Measurements from ENCODE around the gene TMEM225.
"Not testable (repeated sequence)": the region's sequence is repeated elsewhere in the genome, so short reads cannot be mapped to it uniquely, and the experiment has no call there.

Gene TMEM225, protein sequence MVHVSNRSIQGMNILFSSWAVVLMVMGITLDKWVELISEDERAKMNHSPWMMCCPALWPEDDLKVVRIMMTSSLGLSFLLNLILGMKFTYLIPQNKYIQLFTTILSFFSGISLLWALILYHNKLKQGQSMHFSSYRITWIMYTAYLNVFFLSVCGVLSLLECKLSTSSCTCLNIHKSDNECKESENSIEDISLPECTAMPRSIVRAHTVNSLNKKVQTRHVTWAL

GRCh38 chr11:123885570-123885969 is at the start of gene TMEM225:
TSS of gene TMEM225 (minus strand) at chr11:123885670. CDS start at chr11:123885425, 245 bp downstream.
- DNase-seq, result no peak

DNA sequence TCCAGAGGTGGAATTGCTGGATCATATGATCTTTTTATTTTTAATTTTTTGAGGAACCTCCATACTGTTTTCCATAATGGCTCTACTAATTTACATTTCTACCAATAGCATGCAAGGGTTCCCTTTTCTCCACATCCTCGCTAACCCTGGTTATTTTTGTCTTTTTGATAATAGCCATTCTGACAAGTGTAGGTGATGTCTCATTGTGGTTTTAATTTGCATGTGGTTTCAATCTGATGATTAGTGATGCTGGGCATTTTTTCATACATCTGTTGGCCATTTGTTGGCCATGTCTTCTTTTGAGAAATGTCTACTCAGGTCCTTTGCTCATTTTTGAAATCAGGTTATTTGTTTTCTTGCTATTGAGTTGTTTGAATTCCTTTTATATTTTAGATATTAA is 38.6 kb upstream of the TMEM225 start:
- DNase-seq, result no peak

GRCh38 chr11:123920943-123921342 is 35.5 kb upstream of the TMEM225 start:
- DNase-seq, result no peak

GRCh38 chr11:123905826-123906225 is 20.4 kb upstream of the TMEM225 start:
- DNase-seq, result no peak

DNA sequence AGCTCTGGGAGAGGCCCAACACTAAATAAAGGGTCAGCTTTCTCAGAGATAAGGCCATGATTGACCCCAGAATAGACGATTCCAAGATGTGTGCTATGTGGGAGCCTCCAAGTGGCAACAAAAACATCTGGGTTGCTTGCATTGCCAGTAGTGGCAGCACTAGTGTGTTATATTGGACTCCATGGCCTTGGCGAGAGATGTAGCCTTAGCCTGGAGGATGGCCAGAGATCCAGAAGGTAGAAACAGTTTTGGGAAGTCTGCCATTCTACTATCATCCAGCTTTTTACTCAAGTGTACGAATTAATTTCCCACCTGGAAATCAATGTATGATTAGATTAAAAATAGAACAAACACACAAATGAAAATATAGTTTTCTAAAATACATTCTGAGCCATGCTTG is 19.5 kb upstream of the TMEM225 start:
- no peak for DNase-seq

DNA sequence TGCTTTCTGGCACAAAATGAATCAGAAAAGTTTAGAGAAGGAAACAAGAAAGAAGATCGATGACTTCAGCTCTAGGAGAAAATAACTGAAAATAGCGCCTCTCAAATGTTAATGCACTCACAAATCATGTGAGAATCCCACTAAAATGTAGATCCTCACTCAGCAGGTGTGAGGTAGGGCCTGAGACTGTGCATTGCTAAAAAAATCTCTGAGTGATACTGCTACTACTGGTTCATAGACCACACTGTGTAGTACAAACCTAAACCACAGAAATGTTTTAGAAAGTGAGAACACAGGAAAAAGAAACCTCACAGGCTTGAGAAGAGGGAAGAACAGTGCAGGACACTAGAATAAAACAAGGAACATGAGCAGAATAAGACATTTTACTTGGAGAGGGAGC is 18.5 kb upstream of the TMEM225 start:
- DNase-seq, result no peak

- DNase-seq, result no peak
Observed at GRCh38 chr11:123901867-123902266, 16.4 kb upstream of the TMEM225 start, which contains the start of gene OR8D4. TSS of gene OR8D4 (plus strand) at chr11:123902167. CDS start at chr11:123906432, 4,265 bp downstream.

GRCh38 chr11:123899792-123900191 is 14.3 kb upstream of the TMEM225 start:
- no peak for DNase-seq

DNA sequence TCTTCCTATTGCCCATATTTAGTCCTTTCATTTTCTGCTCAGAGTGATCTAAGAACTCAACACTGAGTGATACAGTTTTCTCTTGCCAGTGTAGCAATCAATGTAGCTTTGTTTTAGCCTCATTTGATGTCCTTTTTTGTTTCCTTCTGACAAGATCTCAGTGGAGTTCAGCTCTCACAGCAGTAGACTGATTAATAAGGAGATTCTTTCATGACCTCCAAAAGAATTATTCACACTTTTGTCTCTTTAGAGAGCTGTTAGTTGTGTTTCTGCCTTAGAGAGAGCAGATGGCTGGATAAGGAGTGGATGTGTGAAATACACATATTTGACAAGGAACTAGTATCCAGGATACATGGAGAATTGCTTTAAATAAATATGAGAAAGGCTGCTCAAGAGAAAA is 6.6 kb upstream of the TMEM225 start:
- DNase-seq, result no peak

GRCh38 chr11:123880912-123881311 is 4.6 kb downstream of the TMEM225 start:
- no peak for DNase-seq

DNA sequence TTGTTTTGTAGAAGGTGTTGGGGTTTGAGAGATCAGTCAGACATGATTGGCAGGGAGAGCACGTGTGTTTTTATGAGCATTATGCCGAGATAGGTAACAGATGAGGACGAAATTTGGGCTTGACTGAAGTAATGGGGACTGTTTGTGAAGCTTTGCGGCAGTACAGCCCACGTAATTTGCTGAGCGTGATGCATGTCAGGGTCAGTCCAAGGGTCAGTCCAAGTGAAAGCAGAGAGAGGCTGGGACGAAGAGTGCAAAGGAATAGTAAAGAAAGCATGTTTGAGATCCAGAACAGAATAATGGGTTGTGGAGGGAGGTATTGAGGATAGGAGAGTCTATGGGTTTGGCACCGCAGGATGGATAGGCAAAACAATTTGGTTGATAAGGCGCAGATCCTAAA is 17.7 kb downstream of the TMEM225 start:
- DNase-seq, result not testable (repeated sequence)

DNA sequence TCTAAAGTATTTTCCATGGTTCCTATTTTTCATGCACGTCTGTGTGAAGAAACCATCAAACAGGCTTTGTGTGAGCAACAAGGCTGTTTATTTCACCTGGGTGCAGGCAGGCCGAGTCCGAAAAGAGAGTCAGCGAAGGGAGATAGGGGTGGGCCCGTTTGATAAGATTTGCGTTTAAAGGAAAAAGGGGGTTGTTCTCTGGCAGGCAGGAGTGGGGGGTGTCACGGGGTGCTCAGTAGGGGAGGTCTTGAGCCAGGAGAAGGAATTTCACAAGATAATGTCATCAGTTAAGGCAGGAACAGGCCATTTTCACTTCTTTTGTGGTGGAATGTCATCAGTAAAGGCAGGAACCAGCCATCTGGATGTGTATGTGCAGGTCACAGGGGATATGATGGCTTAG is 20.2 kb downstream of the TMEM225 start:
- DNase-seq, result not testable (repeated sequence)

DNA sequence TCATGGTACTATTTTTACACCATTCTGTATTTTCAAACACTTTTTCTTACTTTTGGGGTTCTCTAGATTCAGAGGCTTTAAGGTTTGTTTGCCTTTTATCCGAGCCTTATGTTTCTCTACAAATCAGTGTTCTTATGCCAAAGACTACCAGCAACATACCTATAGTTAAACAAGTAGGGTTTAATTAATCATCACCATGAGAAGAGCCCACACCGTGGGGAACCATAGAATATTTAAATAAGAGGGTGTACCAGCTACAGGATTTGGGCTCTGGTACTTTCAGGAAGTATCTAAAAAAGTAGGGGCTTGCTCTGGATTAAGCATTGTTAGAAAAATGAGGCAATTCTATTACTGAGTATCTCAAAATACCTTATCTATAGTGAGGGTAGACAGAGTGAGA is 25.7 kb downstream of the TMEM225 start:
- no peak for DNase-seq

- DNase-seq, result no peak
Observed at GRCh38 chr11:123856444-123856843, 29.0 kb downstream of the TMEM225 start.

GRCh38 chr11:123853038-123853437 is 32.4 kb downstream of the TMEM225 start:
- DNase-seq, result no peak

- DNase-seq, result no peak
Observed at GRCh38 chr11:123852321-123852720, 33.1 kb downstream of the TMEM225 start.

- no peak for DNase-seq
Observed at GRCh38 chr11:123851110-123851509, 34.4 kb downstream of the TMEM225 start.

GRCh38 chr11:123841174-123841573 is 44.3 kb downstream of the TMEM225 start:
- no peak for DNase-seq

DNA sequence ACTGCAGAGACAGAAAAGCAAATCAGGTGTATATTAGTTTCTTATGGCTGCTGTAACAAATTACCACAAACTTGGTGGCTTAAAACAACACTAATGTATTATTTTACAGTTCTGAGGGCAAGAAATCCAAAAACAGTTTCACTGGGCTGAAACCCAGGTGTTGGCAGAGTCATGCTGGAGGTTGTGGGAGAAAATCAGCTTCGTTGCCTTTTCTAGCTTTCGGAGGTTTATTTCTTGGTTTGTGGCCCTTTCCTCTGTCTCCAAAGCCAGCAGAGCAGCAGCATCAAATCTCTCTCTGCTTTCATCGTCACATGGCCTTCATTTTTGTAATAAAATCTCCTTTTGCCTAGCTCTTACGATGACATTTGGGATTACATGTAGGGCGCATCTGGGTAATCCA is 46.3 kb downstream of the TMEM225 start:
- no peak for DNase-seq

DNA sequence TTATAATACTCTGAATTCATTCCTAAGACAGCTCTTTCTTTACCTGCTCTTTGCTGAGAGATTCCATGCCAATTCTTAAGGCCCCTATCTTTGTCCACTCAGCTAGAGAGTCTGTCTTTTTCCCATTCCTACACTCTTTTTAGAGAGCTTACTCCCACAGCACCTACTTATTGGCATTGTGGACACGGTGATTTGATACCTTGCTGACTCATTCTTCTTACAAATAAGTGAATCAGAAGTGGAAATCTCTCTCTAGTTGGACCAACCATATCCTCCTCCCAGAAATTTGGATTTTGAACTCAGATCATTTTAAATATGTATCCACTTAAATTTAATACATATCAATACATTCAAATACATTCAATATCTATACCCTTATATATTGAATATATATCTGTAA is 46.8 kb downstream of the TMEM225 start:
- no peak for DNase-seq

DNA sequence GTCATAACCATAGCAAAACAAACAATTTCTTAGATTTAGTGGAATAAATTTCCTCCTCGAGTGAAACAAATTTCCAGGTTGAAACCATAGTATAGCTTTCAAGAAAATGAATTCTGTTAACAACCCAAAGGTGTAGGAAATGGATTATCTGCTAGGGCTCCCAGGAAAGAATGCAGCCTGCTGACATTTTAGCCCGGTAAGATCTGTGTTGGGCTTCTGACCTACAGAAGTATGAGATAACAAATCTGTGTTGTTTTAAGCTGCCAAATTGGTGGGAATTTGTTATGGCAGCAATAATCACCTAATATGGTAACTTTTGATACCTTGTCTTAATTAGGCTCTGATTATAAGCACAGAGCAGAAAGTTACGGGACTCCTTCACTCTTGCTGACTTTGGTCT is 47.3 kb downstream of the TMEM225 start:
- no peak for DNase-seq

GRCh38 chr11:123833095-123833494 is 52.4 kb downstream of the TMEM225 start:
- no peak for DNase-seq
